NCI-H345 treated with DMSO at 0.1 percent for 48 hours (cell line): ENCODE measurements around the gene SPINK14.

Experiments used
- DNase-seq: peaks from one replicate; lab custom pipeline; 2025; ENCODE audit not compliant: unreplicated experiment; lab: John Stamatoyannopoulos, UW

Gene SPINK14, protein sequence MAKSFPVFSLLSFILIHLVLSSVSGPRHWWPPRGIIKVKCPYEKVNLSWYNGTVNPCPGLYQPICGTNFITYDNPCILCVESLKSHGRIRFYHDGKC

DNA sequence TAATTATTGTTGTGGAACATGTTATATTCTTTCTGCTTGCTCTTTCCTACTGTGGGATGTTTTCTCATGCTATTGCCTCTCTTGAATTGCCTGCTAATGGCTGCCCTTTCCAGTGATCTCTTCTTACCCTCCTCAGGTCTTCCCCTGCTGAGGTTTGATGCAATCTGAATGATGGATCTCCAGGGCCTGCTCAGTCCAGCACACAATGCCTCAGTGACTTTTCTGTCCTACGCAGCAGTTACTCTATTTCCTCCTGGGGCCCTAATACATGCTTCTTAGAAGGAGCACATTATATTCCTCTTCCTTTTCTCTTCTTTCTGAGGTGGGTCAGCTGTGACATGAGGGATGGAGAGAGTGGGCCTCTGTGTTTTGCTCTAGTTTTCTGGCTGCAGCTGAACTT is at the start of gene SPINK14:
Gene SPINK14, plus strand, starts transcription at position 301 of the 400 bp plus-strand sequence. CDS start 1,187 bp downstream, outside the sequence.
- DNase-seq: no peak

- no peak for DNase-seq
Measured at GRCh38 chr5:148120317-148120716, 48.0 kb upstream of the SPINK14 start.

- no peak for DNase-seq
Measured at GRCh38 chr5:148125641-148126040, 42.7 kb upstream of the SPINK14 start.

DNA sequence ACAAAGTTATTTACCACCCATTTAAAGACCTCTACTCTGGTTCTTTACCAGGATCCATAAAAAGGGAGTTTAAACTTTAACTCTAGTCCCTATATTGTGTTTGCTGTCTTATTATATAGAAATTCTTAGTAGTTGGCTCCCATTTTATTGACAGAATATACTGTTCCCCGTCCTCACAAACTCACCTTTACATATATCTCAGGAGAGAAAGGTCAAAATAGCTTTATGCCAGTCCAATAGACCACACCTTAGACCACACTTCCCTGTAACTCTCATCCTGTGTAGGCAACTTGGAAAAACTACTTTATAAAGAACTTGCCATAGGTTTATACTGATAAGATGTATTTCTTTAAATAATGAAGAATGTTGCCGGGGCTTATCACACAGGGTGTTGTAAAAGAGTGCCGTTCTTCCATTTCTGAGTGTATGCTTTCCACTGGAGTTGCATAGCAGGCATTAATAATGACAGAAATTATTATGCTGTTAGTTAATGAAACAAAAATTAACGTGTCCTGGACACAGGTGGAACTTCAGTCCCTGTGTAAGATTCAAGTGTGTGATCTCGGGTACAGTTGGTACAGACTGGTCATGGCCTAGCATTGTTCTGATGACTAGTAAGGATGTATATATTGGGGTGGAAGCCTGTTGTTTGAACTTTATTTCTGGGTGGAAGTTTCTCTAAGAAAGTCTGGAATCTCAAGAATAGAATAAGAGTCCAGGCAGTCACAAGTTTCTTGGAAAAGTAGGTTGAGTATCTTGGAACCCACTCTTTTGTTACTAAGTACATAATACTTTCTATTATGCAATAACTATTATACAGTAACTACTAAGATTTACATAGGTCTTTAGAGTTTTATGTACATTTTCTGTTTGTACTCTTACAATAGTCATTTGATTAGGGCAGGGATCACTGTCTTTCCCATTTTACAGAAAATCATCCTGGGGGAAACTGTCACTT is 33.0 kb upstream of the SPINK14 start:
- no peak for DNase-seq

- no peak for DNase-seq
Measured at GRCh38 chr5:148140846-148141245, 27.5 kb upstream of the SPINK14 start.

- no peak for DNase-seq
Measured at GRCh38 chr5:148141645-148142044, 26.7 kb upstream of the SPINK14 start.

DNA sequence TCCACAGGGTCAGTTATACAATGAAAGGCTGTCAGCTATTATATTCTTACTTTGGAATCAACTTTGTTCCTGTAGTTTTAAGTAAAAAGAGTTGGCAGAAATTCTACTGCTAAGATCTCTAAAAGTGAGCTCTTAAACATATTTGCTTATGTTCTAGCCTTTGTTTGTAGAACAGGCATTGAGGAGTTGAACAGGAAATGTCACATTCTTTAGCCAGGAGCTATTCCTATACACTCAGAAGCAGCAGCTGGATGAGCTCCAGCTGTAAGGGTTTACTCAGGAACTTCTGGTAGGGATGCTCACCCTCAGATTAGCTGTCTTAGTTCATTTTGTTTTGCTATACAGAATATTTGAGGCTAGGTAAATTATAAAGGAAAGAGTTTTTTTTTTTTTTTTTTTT is 22.4 kb upstream of the SPINK14 start:
- peak; percentile 24 for DNase-seq

- no peak for DNase-seq
Measured at GRCh38 chr5:148146487-148146886, 21.9 kb upstream of the SPINK14 start.

- peak; percentile 70 for DNase-seq
Measured at GRCh38 chr5:148147415-148147814, 20.9 kb upstream of the SPINK14 start.

DNA sequence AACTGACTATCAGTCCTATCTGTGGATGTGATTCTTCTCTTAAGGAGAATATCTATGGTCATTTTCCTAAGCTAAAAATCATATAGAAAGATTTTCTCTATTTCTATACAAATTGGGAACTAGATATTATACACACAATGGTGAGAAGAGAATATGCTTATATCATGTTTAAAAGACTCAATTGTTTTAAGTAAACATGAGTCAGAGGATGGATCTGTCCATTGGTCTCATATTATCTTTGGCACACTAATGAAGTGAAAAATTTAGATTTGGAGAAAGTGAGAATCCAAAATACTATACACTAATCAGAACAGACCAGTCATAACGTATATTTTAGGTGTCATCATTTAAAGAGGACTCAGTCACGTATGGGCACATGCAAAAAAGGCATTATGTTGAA is 16.5 kb upstream of the SPINK14 start:
- DNase-seq: no peak

- no peak for DNase-seq
Measured at GRCh38 chr5:148152781-148153180, 15.6 kb upstream of the SPINK14 start.

DNA sequence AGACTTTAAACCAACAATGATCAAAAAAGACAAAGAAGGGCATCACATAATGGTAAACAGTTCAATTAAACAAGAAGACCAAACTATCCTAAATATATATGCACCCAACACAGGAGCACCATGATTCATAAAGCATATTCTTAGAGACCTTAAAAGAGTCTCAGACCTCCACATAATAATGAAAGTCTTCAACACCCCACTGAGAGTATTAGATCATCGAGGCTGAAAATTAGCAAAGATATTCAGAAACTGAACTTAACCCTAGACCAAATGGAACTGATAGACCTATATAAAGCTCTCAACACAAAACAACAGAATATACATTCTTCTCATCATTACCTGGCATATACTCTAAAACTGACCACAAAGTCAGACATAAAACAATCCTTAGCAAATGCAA is 11.7 kb upstream of the SPINK14 start:
- no peak for DNase-seq

- DNase-seq: no peak
Measured at GRCh38 chr5:148162038-148162437, 6.3 kb upstream of the SPINK14 start.

GRCh38 chr5:148163345-148163744 is 5.0 kb upstream of the SPINK14 start:
- DNase-seq: no peak

- DNase-seq: no peak
Measured at GRCh38 chr5:148166550-148167283, 1.6 kb upstream of the SPINK14 start.

- DNase-seq: no peak
Measured at GRCh38 chr5:148172377-148172776, 4.0 kb downstream of the SPINK14 start.

DNA sequence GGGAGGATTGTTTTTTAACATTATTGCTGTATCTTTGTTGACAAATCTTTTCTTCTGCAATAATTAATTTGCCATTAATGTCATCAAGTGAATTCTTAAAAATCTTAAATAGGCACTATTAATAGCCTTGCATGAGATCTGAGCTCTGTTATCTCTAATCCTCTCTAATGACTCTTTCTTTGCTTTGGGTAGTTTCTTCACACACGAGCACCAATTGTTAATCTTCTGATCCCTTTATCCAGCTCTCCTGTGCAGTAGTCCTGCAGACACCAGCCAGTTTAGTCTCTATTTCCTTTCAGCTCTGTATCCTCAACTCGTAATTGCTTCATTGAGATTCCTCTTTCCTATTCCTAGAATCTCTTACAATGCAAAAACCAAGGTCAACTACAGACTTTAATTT is 8.1 kb downstream of the SPINK14 start:
- DNase-seq: no peak

DNA sequence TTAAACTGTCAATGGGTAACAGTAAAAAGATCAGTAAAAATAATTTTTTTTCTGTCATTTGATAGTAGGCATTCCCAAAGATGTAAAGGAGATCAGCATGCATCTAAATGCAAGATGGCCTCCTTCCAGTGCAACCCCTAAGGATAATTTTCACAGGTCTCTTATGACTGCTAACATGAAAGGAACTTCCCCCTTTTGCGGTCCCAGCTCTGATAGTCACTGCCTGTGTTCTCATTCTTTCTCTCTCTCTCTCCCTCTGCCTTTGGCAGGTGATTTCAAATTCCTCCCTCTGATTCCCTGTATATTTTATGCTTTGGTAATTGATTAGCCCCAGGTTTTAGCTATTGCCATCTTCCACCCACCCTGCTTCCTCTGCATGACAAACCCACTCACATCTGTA is 8.9 kb downstream of the SPINK14 start:
- DNase-seq: no peak

- peak; percentile 46 for DNase-seq
Measured at GRCh38 chr5:148179234-148179824, 11.0 kb downstream of the SPINK14 start.

DNA sequence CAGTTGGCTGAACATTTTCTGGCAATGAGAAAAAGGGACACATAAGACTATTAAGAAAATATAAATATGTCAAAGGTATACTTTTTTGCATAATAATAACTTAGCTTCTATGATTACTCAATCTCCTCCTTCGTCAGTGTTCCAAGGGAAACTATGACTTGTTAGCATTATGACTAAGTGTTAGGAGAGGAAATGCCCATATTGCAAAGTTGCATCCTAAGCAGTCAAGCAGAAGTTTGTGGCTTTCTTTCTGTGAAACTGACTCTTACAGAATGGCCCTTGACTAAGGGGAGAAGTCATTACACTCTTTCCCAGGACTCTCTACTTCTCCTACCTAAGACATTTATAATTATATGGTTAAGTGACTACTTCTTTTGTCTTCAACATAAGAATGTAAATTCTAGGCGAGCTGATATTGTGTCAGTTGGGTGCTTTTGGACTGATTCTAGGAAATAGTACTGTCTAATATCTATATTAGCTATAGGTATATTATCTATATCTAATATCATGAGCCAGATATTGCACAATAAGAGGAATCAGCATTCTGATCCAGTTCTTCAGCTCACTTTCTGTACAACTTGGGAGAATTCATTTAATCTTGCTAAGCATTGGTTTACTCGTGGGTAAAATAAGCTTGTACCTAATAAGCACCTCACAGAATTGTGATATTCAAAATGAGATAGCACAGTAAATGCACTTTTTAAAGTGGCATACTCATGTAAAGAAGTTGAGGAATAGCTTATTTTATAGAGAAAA is 18.1 kb downstream of the SPINK14 start:
- no peak for DNase-seq

- DNase-seq: no peak
Measured at GRCh38 chr5:148191010-148191409, 22.7 kb downstream of the SPINK14 start.
